ENCODE results near the gene PDE6A.

PDE6A gene

DNA sequence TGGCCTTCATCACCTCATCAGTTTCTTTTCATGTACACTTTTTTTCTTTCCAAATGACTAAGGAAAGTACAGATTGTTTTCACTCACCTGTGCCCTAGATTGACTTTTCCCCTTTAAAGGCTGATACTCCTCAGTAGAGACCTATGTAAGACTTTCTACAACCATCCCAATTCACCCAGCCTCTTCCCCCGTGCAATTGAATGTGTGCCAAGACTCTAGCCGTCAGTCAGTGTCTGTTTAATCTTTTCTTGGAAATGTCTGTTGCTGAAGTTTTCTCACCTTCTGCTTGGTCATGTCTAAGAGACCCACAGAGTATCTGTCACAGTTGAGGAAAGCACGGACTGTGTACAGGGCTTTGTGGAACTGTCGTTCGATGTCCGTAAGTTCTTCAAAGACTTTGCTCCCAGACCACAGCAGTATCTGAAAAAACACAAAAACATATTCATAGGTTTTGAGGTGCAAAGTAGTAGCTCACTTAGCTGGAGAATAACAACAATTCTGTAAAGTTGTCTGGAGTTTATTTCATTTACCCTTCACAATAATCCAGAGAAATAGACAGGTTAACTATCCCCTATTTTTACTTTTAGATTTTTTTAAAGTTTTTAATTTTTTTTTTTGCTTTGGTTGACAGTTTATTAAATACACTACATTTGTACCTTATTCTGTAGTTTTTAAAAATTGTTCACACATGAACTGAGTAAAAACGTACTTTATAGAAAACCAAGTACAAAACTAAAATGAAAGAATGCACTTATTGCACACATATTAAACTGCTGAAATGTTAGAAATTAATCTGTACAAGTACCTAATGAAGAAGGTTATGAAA lies 13.6 kb downstream of the PDE6A start:
- DNase-seq (ENCODE audit: low read depth in 2 of 3, low spot score in 1 of 3) = no peak

DNA sequence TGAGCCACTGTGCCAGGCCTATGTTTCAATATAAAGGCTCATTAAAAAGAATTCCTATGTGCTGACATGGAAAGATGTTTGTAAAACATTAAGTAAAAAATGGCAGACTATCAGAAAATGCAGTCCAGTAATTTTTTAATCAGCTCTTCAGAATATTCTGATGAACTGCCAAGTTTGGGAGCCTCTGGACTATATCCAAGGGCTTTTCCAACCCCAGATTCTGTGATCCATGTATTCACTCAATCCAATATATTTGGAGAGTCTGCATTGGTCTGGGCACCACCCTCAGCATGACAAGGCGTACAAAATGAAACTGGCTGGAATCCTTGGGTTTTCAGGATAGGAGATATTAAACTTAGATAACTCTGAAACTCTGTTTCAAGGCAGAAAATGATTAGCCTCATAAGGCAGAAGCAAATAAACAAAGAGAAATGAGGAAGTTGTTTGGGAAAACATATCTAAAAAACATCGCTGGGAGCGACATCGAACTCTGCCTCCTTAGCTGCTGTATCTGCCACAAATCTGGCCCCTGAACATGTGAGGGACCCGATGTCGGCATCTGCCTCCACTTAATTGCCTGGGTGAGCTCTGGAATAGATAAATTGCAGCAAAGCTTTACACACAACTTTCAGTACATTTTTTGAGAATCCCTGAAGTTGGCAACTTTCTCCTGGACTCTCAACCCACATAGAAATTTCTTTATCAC lies 14.4 kb downstream of the PDE6A start:
- no peak for DNase-seq (ENCODE audit: low read depth in 2 of 3, low spot score in 1 of 3)

GRCh38 chr5:149924486-149924885 lies 20.1 kb downstream of the PDE6A start:
- no peak for DNase-seq (ENCODE audit: low read depth in 2 of 3, low spot score in 1 of 3)

DNA sequence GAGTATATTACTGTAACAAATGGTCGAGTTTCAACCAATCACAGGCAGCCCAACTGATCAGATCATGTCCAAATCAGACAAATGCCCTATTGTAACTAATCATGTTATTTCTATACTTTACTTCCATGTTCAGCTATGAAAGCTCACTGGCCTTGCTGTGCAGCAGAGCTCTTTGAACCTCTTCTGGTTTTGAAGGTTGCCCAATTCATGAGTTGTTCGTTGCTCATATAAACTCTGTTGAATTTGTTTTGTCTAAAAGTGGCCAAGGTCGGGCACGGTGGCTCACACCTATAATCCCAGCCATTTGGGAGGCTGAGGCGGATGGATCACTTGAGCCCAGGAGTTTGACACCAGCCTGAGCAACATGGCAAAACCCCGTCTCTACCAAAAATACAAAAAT lies 21.6 kb downstream of the PDE6A start:
- no peak for DNase-seq (ENCODE audit: low read depth in 2 of 3, low spot score in 1 of 3)

DNA sequence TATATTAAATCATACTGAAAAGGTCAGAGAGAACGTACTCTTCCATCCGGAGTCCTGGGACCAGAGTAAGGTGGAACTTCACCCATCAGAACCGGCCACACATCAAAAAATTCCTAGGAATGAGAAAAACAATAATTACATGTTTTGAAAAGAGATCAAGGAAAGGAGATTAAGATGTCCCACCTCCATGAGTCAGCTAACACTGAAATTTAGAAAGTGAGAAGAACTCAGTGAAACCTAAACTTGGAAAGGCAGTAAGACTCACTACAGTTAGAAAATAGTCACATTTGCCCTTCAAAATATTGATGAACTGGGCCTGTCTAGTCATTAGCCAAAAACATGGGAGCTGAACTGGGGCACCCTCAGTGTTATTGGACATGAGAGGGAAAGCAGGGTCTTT lies 23.0 kb downstream of the PDE6A start:
- no peak for DNase-seq (ENCODE audit: low read depth in 2 of 3, low spot score in 1 of 3)

- DNase-seq (ENCODE audit: low read depth in 2 of 3, low spot score in 1 of 3) = no peak
Measured at GRCh38 chr5:149917073-149917676, 27.4 kb downstream of the PDE6A start.

DNA sequence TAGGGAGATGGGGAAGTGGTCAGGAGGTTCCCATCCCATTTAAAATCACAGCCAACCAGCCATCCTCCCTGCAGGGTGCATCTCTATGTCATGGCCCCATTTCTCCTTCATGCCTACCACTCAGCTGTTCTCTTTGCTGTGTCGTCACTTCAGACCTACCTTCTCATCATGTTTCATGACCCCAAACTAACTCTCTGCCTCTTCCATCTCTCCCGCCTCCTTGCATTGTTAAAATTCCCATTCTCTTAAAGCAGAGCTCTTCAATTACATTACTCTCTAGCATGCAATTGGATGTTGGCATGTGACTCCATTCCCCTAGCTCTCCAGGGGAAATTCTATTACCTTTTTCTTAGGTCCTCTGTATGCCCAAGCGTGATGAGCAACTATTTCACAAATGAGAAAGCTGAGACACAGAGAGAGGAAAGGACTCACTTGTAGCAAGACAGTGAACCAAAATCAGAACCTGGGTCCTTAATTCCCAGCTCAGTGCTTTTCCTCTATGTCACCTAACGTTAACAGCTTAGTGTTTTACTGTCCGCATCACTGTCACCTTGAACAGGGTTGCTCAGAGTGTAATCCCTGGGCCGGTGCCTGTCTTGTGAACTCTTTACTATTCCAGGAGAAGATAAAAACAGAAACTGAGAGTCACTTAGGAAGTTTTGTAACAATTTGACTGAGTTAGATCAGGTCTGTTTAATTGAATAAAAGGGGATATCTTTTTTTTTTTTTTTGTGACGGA lies 28.1 kb downstream of the PDE6A start:
- DNase-seq (ENCODE audit: low read depth in 2 of 3, low spot score in 1 of 3) = no peak

DNA sequence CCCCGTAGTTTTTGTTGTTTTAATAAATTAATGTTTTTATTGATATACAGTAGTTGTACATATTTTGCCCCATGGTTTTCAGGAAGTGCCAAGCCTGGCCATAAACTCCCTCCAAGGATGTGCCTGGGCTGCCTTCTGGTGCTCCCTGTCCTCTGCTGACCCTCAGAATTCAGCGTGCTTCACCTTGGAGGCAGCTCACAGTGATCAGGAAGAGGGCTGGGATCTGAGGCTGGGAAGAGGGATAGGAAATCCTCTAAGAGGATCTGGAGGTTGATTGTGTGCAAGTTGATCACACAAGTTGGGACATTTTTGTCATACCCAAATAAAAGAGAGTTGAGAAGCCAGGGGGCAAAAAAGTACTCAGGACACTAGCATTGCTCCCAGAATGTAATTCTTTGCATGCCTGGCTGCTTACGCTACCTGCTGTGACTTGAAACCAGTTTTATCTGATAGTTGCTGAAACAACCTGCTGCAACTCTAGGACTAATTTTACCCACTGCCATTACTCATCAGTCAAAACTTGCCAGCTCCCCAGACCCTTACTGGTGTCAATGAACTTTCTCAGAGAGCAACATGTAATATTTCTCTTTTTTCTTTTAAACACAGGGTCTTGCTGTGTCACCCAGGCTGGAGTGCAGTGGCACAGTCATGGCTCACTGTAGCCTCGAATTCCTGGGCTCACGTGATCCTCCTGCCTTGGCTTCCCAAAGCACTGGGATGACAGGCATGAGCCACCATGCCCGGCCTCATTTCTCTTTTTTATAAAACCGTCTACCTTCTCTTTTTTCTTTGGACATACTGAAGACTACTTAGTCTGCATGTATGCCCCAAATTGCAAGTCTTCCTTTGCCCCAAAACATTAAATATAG lies 29.0 kb downstream of the PDE6A start:
- DNase-seq (ENCODE audit: low read depth in 2 of 3, low spot score in 1 of 3) = no peak

DNA sequence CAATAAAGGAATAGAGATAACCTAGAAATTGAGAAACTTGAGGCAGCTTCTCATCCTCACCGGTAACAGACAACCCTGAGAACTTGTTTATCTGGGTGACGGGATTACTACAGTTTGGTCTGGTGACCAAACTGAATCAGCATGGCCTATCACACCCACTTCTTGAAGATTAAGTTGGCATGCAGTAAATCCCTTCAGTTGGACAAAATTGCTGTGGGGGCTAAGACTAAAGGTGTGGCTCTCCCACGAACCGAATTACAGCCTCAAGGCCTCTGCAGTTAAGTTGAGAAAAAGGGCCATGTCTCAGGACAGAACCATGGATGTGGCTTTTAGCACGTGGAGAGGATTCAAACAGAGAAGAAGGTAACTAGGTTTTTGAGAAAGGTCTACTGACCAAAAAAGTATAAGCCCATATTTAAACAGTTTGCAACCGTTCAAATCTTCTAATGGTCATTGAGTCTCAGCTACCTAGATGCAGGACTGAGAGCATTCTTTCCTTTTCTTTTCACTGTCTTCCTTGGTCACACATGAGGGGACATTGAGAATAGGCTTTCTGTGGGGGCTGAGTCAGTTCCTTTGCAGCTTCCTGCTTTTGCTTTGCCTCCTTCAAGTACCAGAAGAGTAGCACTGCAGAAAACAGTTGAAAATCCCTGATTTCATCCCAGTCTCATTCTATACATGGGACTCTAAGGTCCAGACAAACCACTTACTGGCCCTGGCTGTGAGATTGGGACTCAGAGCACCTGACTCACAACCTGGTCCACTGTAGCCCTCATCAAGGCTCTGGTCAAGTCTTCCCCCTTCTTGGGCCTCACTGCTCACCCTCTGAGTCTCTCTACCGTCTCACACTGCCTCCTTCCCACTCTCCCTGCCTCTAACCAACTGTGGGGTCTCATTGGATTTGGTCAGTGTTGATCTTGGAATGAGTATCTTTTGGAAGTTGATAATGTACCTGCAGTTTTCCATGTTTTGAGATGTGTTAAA lies 30.9 kb downstream of the PDE6A start:
- no peak for DNase-seq (ENCODE audit: low read depth in 2 of 3, low spot score in 1 of 3)

GRCh38 chr5:149912226-149912871 lies 32.2 kb downstream of the PDE6A start:
- no peak for DNase-seq (ENCODE audit: low read depth in 2 of 3, low spot score in 1 of 3)

- no peak for DNase-seq (ENCODE audit: low read depth in 2 of 3, low spot score in 1 of 3)
Measured at GRCh38 chr5:149911031-149911430, 33.6 kb downstream of the PDE6A start.

DNA sequence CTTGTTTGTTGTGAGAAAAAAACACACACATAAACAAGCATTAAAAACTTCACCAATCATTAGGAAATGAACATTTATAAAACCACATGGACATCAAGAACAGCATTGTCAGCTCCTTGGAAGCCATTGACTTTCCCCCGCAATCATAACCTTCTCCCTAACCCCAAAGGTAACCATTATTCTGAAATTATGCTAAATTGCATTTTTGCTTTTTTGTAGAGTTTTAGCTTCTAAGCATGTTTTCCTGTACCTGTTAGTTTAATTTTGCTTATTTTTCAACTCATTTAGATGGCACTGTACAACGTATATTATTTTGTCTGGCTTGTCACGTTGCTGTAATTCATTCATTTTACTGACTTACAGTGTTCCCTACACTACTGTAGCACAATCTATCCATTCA lies 36.8 kb downstream of the PDE6A start:
- no peak for DNase-seq (ENCODE audit: low read depth in 2 of 3, low spot score in 1 of 3)

- no peak for DNase-seq (ENCODE audit: low read depth in 2 of 3, low spot score in 1 of 3)
Measured at GRCh38 chr5:149904977-149905376, 39.6 kb downstream of the PDE6A start.

GRCh38 chr5:149904293-149904886 lies 40.2 kb downstream of the PDE6A start:
- no peak for DNase-seq (ENCODE audit: low read depth in 2 of 3, low spot score in 1 of 3)

DNA sequence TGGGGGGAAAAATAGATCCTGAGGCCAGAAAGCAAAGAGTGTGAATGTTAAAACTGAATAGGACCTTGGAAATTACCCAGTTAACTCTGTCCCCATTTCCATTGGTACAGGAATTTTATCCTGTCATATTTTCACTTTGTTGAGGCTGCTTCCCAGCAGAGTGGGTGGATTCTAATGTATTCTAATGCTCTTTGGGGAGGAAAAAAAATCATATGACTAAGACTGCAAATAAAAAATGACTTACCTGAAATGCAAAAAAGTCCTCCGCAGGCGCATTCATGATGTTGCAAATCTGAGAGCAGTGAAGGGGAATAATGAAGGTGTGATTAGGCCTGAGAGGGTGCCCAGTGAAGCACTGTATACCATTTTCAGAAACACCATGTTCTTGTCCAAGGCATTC lies 41.2 kb downstream of the PDE6A start:
- DNase-seq (ENCODE audit: low read depth in 2 of 3, low spot score in 1 of 3) = no peak

DNA sequence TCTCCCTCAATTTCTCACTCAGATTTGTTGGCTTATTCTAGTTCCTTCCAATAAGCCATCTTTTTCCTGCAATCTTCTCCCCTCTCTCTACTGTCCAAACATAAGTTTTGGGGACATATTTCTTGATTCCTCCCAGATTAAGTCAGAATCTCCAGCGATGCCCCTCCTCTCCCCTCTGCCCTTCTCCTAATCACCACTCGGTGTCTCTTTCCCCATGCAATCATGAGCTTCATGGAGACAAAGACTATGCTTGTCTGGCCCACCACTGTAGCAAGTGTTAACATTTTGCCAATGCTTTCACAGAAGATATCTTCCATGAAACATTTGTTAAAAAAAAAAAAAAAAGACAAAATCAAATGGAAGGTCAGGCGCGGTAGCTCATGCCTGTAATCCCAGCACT lies 42.4 kb downstream of the PDE6A start:
- DNase-seq (ENCODE audit: low read depth in 2 of 3, low spot score in 1 of 3) = no peak

GRCh38 chr5:149901511-149901910 lies 43.1 kb downstream of the PDE6A start:
- no peak for DNase-seq (ENCODE audit: low read depth in 2 of 3, low spot score in 1 of 3)

GRCh38 chr5:149900390-149900789 lies 44.2 kb downstream of the PDE6A start:
- DNase-seq (ENCODE audit: low read depth in 2 of 3, low spot score in 1 of 3) = no peak

DNA sequence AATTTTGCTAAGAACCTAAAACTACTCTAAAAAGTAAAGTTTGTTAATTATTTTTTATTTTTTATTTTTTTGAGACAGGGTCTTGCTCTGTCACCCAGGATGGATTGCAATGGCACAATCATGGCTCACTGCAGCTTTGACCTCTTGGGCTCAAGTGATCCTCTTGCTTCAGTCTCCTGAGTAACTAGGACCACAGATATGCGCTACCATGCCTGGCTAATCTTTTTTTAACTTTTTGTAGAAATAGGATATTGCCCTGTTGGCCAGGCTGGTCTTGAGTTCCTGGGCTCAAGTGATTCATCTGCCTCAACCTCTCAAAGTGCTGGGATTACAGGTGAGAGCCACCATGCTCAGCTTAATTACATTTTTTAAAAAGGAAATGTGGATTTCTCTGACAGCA lies 45.8 kb downstream of the PDE6A start:
- no peak for DNase-seq (ENCODE audit: low read depth in 2 of 3, low spot score in 1 of 3)
